Motor neuron (in vitro differentiated cells): ENCODE measurements around the gene WWTR1. TPM values are rescaled to one million over a fixed set of nuclear protein-coding genes. Genes with fewer than 3 reads are reported as not detected.
A peak's percentile ranks its signal among the peaks of the same experiment; 100 is the strongest.

Experiments
- ATAC-seq, 8 experiments: fragments of 200-7000 bp; cut with Tn5 transposase; replicated peaks in 6 of 8; 2 replicates each; pipeline ENCODE4 v1.8.0; 2021; ENCODE audit warnings: mild to moderate bottlenecking in 8 of 8, moderate library complexity in 8 of 8
- H3K27ac ChIP-seq, 2 donors: fragments of 250-450 bp; sonication (Bioruptor Pico); 2 replicates each; pipeline ENCODE4 v1.9.0; 2021; ENCODE audit warnings: antibody characterized with exemption in 2 of 2, mild to moderate bottlenecking in 2 of 2, moderate library complexity in 1 of 2
- H3K4me1 ChIP-seq, 2 donors: fragments of 250-450 bp; sonication (Bioruptor Pico); replicated peaks in 1 of 2; 2 replicates each; pipeline ENCODE4 v1.6.1; 2021; ENCODE audit warnings: antibody characterized with exemption in 2 of 2, mild to moderate bottlenecking in 2 of 2, moderate library complexity in 1 of 2
- H3K4me3 ChIP-seq, 5 donors: fragments of 250-450 bp; sonication (Bioruptor Pico); 2 replicates each; pipeline ENCODE4 v1.9.0; 2021; ENCODE audit warnings: antibody characterized with exemption in 5 of 5, mild to moderate bottlenecking in 5 of 5, moderate library complexity in 4 of 5
- WGBS, 10 experiments: fragments of 450-650 bp; shearing (Covaris generic); methylation state at CpG; one replicate each; pipeline ENCODE4 v1.0.0; 2022; 5-methylcytosine and 5-hydroxymethylcytosine counted together
- in situ Hi-C, 9 experiments: fragments of 400-800 bp; cut with MboI; loops; one replicate each; pipeline ENCODE4 v1.15.0; 2021; ENCODE audit warnings: low sequenced_read_pairs in 9 of 9, low pct_unique_long_range_greater_than_20kb in 2 of 9; ENCODE audit not compliant: unreplicated experiment in 9 of 9
- total RNA-seq, 8 experiments: library from RNA; unstranded; fragments of 300-600 nt; gene quantifications; 2 replicates each; pipeline versions ENCODE4 v1.2.3 to v1.2.4, GENCODE V29; 2022

WWTR1 gene
- total RNA-seq, 8 experiments from 2014 or later = 3.1 to 267 (median 29.7) TPM

GRCh38 chr3:149481491-149481890 is 176.3 kb downstream of the WWTR1 start:
- in situ Hi-C loops = loop anchor here in 3 of 9 experiments (10.0 to 25.0 kb wide), 4 partner anchors 87 to 519 kb away; partner anchors contain the start of gene TM4SF1 (in 1 of the 3)
- ATAC-seq = no peak
- Histone ChIP-seq H3K4me3 (no peak overlapping the region), H3K4me1 (no peaks in the 10 kb centered on the region), H3K27ac (no peak overlapping the region)
- 51 to 100% (median 87%) methylated on average over 2 of the region's 2 CpGs; no CpG with 5 or more reads in 5 of the 10 experiments for WGBS, 10 experiments

GRCh38 chr3:149481056-149481455 is 176.8 kb downstream of the WWTR1 start:
- no peak for ATAC-seq
- H3K4me1 ChIP-seq = no peaks in the 10 kb centered on the region
- H3K4me3 ChIP-seq = no peak overlapping the region
- WGBS, 10 experiments = 75 to 100% (median 86%) methylated on average over 1 to 3 of the region's 3 CpGs; no CpG with 5 or more reads in 3 of the 10 experiments
- in situ Hi-C loops = loop anchor here in 3 of 9 experiments (10.0 to 25.0 kb wide), 4 partner anchors 86 to 519 kb away; partner anchors contain the start of gene TM4SF1 (in 1 of the 3)
- H3K27ac ChIP-seq = no peak overlapping the region

DNA sequence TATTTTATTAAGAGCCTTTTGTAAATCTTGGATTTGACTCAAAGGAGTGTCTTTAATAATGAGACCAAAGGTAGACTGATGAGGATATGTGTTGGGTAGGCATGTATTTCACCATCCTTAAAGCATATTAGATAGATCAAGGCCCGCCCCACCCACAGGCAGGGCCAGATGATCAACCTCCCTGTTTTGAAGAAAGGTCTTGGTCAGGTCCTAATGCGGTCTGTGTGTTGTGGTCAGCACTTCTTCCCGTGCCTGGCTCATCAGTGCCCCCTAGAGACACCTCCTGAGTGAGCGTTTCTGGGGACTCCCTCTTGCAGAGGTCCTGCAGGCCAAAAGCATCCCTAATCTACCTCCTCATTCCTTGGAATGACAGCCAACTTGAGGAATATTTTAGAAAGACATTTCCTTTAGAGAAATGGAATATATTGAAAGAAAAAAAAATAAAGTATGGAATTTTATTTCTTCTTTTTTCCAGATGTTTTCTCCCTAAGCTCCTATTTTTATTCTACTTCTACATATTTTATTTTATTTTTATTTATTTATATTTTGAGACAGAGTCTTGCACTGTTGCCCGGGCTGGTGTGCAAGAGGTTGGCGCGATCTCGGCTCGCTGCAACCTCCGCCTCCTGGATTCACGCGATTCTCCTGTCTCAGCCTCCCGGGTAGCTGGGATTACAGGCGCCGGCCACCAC is 177.4 kb downstream of the WWTR1 start:
- WGBS, 10 experiments = 52 to 95% (median 75%) methylated on average over 7 to 12 of the region's 15 CpGs; no CpG with 5 or more reads in 1 of the 10 experiments
- H3K4me1 ChIP-seq = no peaks in the 10 kb centered on the region
- in situ Hi-C loops = loop anchor here in 3 of 9 experiments (10.0 to 25.0 kb wide), 4 partner anchors 86 to 518 kb away; partner anchors contain the start of gene TM4SF1 (in 1 of the 3)
- ATAC-seq = peak in 6 of 8 experiments; percentile 41 to 100 (median 93)
- H3K4me3 ChIP-seq = no peak overlapping the region
- H3K27ac ChIP-seq = no peak overlapping the region

DNA sequence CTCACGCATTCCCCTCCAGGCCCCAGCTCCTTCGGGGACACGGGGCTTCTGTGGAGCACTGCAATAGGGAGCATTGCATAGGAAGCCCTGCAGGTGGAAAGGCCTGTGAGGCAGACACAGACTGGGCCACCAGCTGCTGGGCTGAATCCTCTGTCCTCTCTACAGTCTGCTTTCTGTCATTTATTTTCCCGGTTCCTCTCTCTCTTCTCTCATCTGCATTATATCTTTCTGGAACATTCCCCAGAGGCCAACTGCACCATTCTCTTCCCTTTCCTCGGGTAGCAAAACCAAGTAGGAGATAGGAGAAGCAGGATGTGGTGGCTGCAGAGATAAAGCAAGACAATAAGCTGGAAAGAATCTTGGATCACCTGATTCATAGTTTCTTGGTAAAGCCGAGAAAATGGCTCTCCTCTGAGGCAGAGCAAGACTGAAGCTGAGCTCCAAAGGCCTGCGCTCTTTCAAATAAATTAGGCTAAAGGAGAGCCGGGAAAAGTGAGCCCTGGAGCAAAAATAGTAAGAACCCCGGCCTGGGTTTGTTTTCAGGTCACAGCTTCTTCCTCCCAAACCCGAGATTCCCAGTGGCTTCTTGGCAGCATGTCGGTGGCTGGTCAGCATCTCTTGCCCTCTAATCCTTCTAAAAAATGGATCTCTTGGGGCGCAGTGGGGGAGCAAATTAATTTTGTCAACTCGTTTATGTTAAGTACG is 178.1 kb downstream of the WWTR1 start:
- WGBS, 10 experiments = 71 to 100% (median 79%) methylated on average over 1 to 12 of the region's 14 CpGs
- Histone ChIP-seq H3K4me1 (peaks cover 0 to 5% of the 10 kb centered on the region in 2 donors), H3K4me3 (no peak overlapping the region), H3K27ac (no peak overlapping the region)
- in situ Hi-C loops = loop anchor here in 3 of 9 experiments (5.0 to 25.0 kb wide), 5 partner anchors 82 to 517 kb away; partner anchors contain the start of gene TM4SF1 (in 1 of the 3)
- no peak for ATAC-seq

DNA sequence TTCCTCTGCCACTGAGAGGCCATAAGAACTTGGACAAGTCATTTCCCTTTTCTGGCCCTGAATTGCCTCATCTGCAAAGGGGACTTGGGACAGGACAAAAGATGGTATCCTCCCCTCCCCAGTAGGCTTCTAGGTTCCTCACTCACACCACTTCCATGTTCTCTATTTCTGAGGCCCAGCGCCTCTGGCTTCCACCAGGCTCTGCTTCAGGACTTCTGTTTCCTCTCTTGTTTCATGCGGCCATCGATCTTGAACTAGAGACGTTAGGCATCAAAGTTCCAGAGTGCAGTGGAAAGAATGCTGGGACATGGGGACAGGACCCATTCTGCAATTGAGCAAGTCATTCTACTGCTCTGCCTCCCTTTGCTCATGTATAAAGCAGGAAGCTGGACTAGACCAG is 181.6 kb downstream of the WWTR1 start:
- H3K4me3 ChIP-seq = no peak overlapping the region
- ATAC-seq = no peak
- WGBS, 10 experiments = 95 to 100% (median 100%) methylated on average over 1 to 4 of the region's 4 CpGs; no CpG with 5 or more reads in 1 of the 10 experiments
- in situ Hi-C loops = loop anchor here in 2 of 9 experiments (5.0 to 25.0 kb wide), 3 partner anchors 79 to 514 kb away; partner anchors contain the start of gene TM4SF1 (in 1 of the 2)
- no peak overlapping the region for H3K27ac ChIP-seq
- peaks cover 12 to 20% of the 10 kb centered on the region in 2 donors for H3K4me1 ChIP-seq

- no peak for ATAC-seq
- Histone ChIP-seq H3K4me3 (no peak overlapping the region), H3K27ac (no peak overlapping the region), H3K4me1 (peaks cover 12 to 20% of the 10 kb centered on the region in 2 donors)
- in situ Hi-C loops = loop anchor here in 2 of 9 experiments (5.0 to 25.0 kb wide), 3 partner anchors 78 to 513 kb away; partner anchors contain the start of gene TM4SF1 (in 1 of the 2)
- 70 to 100% (median 100%) methylated on average over 1 to 6 of the region's 7 CpGs; no CpG with 5 or more reads in 2 of the 10 experiments for WGBS, 10 experiments
Observed at GRCh38 chr3:149475451-149476060, 182.3 kb downstream of the WWTR1 start.

DNA sequence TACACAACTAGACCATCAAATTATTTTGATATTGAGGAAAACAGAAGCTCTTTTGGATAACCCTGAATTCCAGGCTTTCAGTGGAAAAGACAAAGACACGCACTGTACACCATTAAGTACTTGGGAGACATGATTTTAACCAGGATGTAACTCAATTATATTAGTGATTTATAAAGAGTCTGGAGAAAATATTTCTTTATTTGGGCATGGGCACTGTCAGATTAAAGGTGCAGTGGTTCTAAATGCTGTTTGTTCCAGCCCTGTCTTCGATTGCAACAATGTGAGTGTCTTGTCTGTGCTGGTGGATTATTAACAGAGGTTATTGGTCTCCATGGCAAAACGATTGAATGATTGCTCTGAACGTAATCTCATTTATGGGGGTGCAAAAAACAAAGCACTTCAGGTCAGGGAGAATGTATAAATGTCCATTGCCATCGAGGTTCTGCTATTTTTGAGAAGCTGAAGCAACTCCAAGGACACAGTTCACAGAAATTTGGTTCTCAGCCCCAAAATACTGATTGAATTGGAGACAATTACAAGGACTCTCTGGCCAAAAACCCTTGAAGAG is 183.5 kb downstream of the WWTR1 start, which contains the start of gene TM4SF4:
TM4SF4 (plus strand) TSS at position 448 of the 568 bp plus-strand sequence. CDS start 181 bp downstream, outside the sequence.
- in situ Hi-C loops = no loop called here
- WGBS, 10 experiments = 0 to 100% (median 33%) methylated on average over 1 to 4 of the region's 5 CpGs
- peak in 2 of 8 experiments; percentile 49 to 81 for ATAC-seq
- Histone ChIP-seq H3K4me1 (peaks cover 12 to 20% of the 10 kb centered on the region in 2 donors), H3K27ac (peak within 1 kb of the TSS in 1 of 2 donors; percentile 32), H3K4me3 (no peak within 1 kb of the TSS)

- WGBS, 10 experiments = 34 to 88% (median 62%) methylated on average over 1 to 7 of the region's 7 CpGs; no CpG with 5 or more reads in 1 of the 10 experiments
- Histone ChIP-seq H3K4me1 (peaks cover 16 to 23% of the 10 kb centered on the region in 2 donors), H3K27ac (no peak overlapping the region), H3K4me3 (no peak overlapping the region)
- in situ Hi-C loops = no loop called here
- peak in 4 of 8 experiments; percentile 47 to 96 (median 92) for ATAC-seq
Observed at GRCh38 chr3:149473357-149474249, 184.2 kb downstream of the WWTR1 start.

DNA sequence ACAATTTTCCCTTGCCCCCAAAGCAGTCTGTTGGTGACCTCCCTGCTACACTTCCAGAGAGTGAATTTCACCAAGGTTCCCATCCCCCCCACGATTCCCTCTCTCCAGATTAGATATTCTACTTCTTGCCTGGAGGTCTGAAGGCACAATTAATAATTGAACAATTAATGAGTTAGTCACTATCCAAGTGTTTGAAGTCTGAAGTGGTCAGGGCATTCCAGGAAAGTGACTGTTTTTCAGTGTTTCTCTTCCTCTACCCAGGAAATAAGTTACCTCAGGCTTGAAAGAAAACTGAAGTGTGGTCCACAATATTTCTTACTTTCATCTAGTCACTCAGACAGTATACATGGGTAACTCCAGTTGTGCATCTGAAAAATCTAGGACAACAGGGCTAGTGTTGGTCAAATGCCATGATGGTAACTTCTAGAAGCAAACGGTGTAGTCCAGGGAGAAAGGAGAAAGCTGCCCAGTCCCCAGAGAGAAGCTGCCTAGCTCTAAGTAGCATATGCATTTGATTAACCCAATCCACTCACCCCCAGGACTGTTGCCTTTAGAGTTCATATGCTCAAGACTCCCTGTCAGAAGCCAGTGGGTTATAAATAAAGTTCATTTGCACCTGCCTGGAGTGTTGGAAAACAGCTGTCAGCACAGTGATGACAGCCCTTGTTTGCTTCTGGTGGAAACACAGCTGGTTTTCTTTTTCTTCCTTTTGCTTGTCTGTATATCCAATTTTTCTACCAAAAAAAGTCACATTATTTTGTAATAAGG is 185.6 kb downstream of the WWTR1 start:
- ATAC-seq = peak in 3 of 8 experiments; percentile 73 to 76 (median 75)
- in situ Hi-C loops = no loop called here
- Histone ChIP-seq H3K4me1 (peaks cover 19 to 25% of the 10 kb centered on the region in 2 donors), H3K27ac (no peak overlapping the region), H3K4me3 (no peak overlapping the region)
- 0 to 78% (median 25%) methylated on average over 1 to 2 of the region's 2 CpGs; no CpG with 5 or more reads in 1 of the 10 experiments for WGBS, 10 experiments

DNA sequence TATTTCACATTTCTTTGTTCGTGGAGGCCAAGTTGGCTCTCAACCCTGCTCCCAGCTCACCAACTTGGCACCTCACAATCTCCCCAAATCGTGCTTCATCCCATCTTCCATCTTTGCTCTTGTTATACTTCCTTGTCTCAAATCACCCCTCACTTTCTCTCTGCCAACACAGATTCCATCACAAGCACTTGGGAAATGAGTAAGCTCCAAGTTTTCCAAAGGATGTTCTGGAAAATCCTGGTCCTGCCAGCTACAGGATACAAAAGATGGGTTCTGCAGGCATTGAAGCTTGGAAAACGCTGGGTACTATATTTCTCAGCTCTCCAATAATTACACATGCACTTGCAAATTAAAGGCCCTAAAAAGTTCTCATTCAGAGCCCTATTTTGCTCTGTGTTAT is 187.4 kb downstream of the WWTR1 start:
- ATAC-seq = no peak

More for the DNA sequence above, 187.4 kb downstream of the WWTR1 start:
- Histone ChIP-seq H3K27ac (no peak overlapping the region), H3K4me3 (no peak overlapping the region), H3K4me1 (peaks cover 19 to 25% of the 10 kb centered on the region in 2 donors)
- WGBS, 10 experiments = 0 to 100% (median 82%) methylated on average over 1 to 2 of the region's 3 CpGs
- in situ Hi-C loops = no loop called here
